Smooth muscle cell (in vitro differentiated cells): ENCODE measurements around the gene EIF4EBP3. TPM values are rescaled to one million over a fixed set of nuclear protein-coding genes. Genes with fewer than 3 reads are reported as not detected.
"Not testable (repeated sequence)": the region's sequence is repeated elsewhere in the genome, so short reads cannot be mapped to it uniquely, and the experiment has no call there.

Experiments used
- DNase-seq: peaks from one replicate; lab custom pipeline; 2025; ENCODE audit not compliant: unreplicated experiment; lab: John Stamatoyannopoulos, UW
- H2AFZ ChIP-seq: fragments of 200-600 bp; sonication (generic); 2 replicates; pipeline ENCODE4 v1.6.0; 2016; ENCODE audit warnings: antibody characterized with exemption, low read depth, mild to moderate bottlenecking
- H3F3A ChIP-seq: fragments of 200-600 bp; sonication (generic); 2 replicates; pipeline ENCODE4 v1.6.0; 2017; ENCODE audit warnings: antibody characterized with exemption, low read depth
- H3K27ac ChIP-seq: fragments of 200-600 bp; sonication (generic); 2 replicates; pipeline ENCODE4 v1.5.1; 2016; ENCODE audit warnings: low read depth, mild to moderate bottlenecking
- H3K27me3 ChIP-seq: fragments of 200-600 bp; sonication (generic); 2 replicates; pipeline ENCODE4 v1.6.1; 2016; ENCODE audit warnings: low read depth, mild to moderate bottlenecking
- H3K36me3 ChIP-seq: fragments of 200-600 bp; sonication (generic); 2 replicates; pipeline ENCODE4 v1.5.1; 2016; ENCODE audit warnings: low read depth
- H3K4me1 ChIP-seq: fragments of 200-600 bp; sonication (generic); 2 replicates; pipeline ENCODE4 v1.5.1; 2016; ENCODE audit warnings: low read depth
- H3K4me2 ChIP-seq: fragments of 200-600 bp; sonication (generic); 2 replicates; pipeline ENCODE4 v1.6.0; 2016; ENCODE audit warnings: mild to moderate bottlenecking
- H3K4me3 ChIP-seq: fragments of 200-600 bp; sonication (generic); 2 replicates; pipeline ENCODE4 v1.5.1; 2016; ENCODE audit warnings: mild to moderate bottlenecking
- H3K79me2 ChIP-seq: fragments of 200-600 bp; sonication (generic); 2 replicates; pipeline ENCODE4 v1.6.0; 2016; ENCODE audit warnings: low read depth, mild to moderate bottlenecking
- H3K9ac ChIP-seq: fragments of 200-600 bp; sonication (generic); 2 replicates; pipeline ENCODE4 v1.6.0; 2016; ENCODE audit warnings: low read depth
- H3K9me3 ChIP-seq: fragments of 200-600 bp; sonication (generic); replicated peaks from 2 replicates; pipeline ENCODE4 v1.5.1; 2016; ENCODE audit warnings: low read depth
- H4K20me1 ChIP-seq: fragments of 200-600 bp; sonication (generic); 2 replicates; pipeline ENCODE4 v1.6.0; 2016; ENCODE audit warnings: low read depth
- CTCF ChIP-seq: fragments of 200-600 bp; sonication (generic); IDR thresholded peaks from 2 replicates; pipeline ENCODE4 v1.5.1; 2017; ENCODE audit warnings: borderline replicate concordance, mild to moderate bottlenecking, antibody characterized with exemption; ENCODE audit not compliant: insufficient read depth, poor library complexity, severe bottlenecking
- WGBS: methylation state at CpG from one replicate; pipeline ENCODE4 v1.1.7; 2016; ENCODE audit warnings: low lambda C conversion rate; 5-methylcytosine and 5-hydroxymethylcytosine counted together
- polyA plus RNA-seq: library from polyadenylated mRNA; unstranded; fragments of >200 nt; fragmentation: Nextera tagmentation; extraction: Ambion mirVana; gene quantifications from 2 replicates; pipeline ENCODE4 v1.2.1, GENCODE V29; 2016
- total RNA-seq: library from RNA; depleted of rRNA; stranded (reverse); fragments of >200 nt; gene quantifications from 2 replicates; pipeline ENCODE4 v1.2.3, GENCODE V29; 2014

The EIF4EBP3 gene
- total and polyA plus RNA-seq, 2 experiments from 2014 or later, result 3.4 TPM; not detected in 1

GRCh38 chr5:140590861-140591260 lies 43.4 kb downstream of the EIF4EBP3 start:
- 92% methylated on average over 7 of the region's 7 CpGs for WGBS
- no peak for TF ChIP-seq CTCF
- Histone ChIP-seq H3K4me3 (no peak overlapping the region), H3K4me1 (peaks cover 2% of the 10 kb centered on the region), H3K9ac (no peak overlapping the region), H3K36me3 (no peaks in the 10 kb centered on the region), H3F3A (peaks cover 5% of the 10 kb centered on the region), H3K27ac (no peak overlapping the region), H3K4me2 (no peak overlapping the region), H3K79me2 (no peaks in the 10 kb centered on the region), H2AFZ (no peak overlapping the region), H3K27me3 (no peaks in the 10 kb centered on the region), H3K9me3 (no peaks in the 10 kb centered on the region), H4K20me1 (no peaks in the 10 kb centered on the region)
- DNase-seq, result no peak

- no peaks in the 10 kb centered on the region for H4K20me1 ChIP-seq
- H3K27ac ChIP-seq, result no peak overlapping the region
- no peak overlapping the region for H3K4me2 ChIP-seq
- TF ChIP-seq CTCF, result no peak
- no peak for DNase-seq
- H3K4me3 ChIP-seq, result no peak overlapping the region
- H3K4me1 ChIP-seq, result peaks cover 2% of the 10 kb centered on the region
- no peaks in the 10 kb centered on the region for H3K79me2 ChIP-seq
- H3K27me3 ChIP-seq, result no peaks in the 10 kb centered on the region
- no peak overlapping the region for H3K9ac ChIP-seq
- H2AFZ ChIP-seq, result no peak overlapping the region
- H3K9me3 ChIP-seq, result no peaks in the 10 kb centered on the region
- WGBS, result 71% methylated on average over 5 of the region's 5 CpGs
- no peaks in the 10 kb centered on the region for H3K36me3 ChIP-seq
- H3F3A ChIP-seq, result peaks cover 5% of the 10 kb centered on the region
Observed at GRCh38 chr5:140591747-140592372, 44.4 kb downstream of the EIF4EBP3 start.

- not testable (repeated sequence) for H3K9me3 ChIP-seq, H3K4me3 ChIP-seq, H3K36me3 ChIP-seq, DNase-seq, H3K4me1 ChIP-seq, H3K27me3 ChIP-seq, H3K27ac ChIP-seq, H2AFZ ChIP-seq, H4K20me1 ChIP-seq, H3F3A ChIP-seq, H3K4me2 ChIP-seq, H3K9ac ChIP-seq, H3K79me2 ChIP-seq
- WGBS, result 54% methylated on average over 13 of the region's 14 CpGs
Observed at GRCh38 chr5:140593070-140593469, 45.6 kb downstream of the EIF4EBP3 start.

GRCh38 chr5:140594169-140594568 lies 46.7 kb downstream of the EIF4EBP3 start:
- Histone ChIP-seq H3K9me3 (no peaks in the 10 kb centered on the region), H4K20me1 (no peaks in the 10 kb centered on the region), H3F3A (peaks cover 5% of the 10 kb centered on the region), H3K79me2 (no peaks in the 10 kb centered on the region), H3K4me1 (no peaks in the 10 kb centered on the region), H2AFZ (no peak overlapping the region), H3K4me2 (no peak overlapping the region), H3K27ac (no peak overlapping the region), H3K27me3 (no peaks in the 10 kb centered on the region), H3K4me3 (no peak overlapping the region), H3K36me3 (no peaks in the 10 kb centered on the region), H3K9ac (no peak overlapping the region)
- no peak for TF ChIP-seq CTCF
- WGBS, result 92% methylated on average over 6 of the region's 6 CpGs
- DNase-seq, result no peak
